Measurements from ENCODE around the gene CPPED1. TPM values are rescaled to one million over a fixed set of nuclear protein-coding genes. Genes with fewer than 3 reads are reported as not detected.
A peak's percentile ranks its signal among the peaks of the same experiment; 100 is the strongest.
"Not testable (repeated sequence)": the region's sequence is repeated elsewhere in the genome, so short reads cannot be mapped to it uniquely, and the experiment has no call there.

The CPPED1 gene
- total RNA-seq, 1 donor from 2014 or later: 4.0 TPM

- no peak for DNase-seq (ENCODE audit: low read depth in 2 of 2)
Observed at GRCh38 chr16:12767897-12768296, 35.8 kb downstream of the CPPED1 start.

- DNase-seq (ENCODE audit: low read depth in 2 of 2): no peak
Observed at GRCh38 chr16:12766853-12767252, 36.8 kb downstream of the CPPED1 start.

GRCh38 chr16:12766208-12766607 lies 37.5 kb downstream of the CPPED1 start:
- DNase-seq (ENCODE audit: low read depth in 2 of 2): not testable (repeated sequence)

GRCh38 chr16:12764813-12765488 lies 38.7 kb downstream of the CPPED1 start:
- no peak for DNase-seq (ENCODE audit: low read depth in 2 of 2)

- no peak for DNase-seq (ENCODE audit: low read depth in 2 of 2)
Observed at GRCh38 chr16:12763517-12763916, 40.2 kb downstream of the CPPED1 start.

- no peak for DNase-seq (ENCODE audit: low read depth in 2 of 2)
Observed at GRCh38 chr16:12760819-12761611, 42.7 kb downstream of the CPPED1 start.

- no peak for DNase-seq (ENCODE audit: low read depth in 2 of 2)
Observed at GRCh38 chr16:12758670-12759558, 44.8 kb downstream of the CPPED1 start.

- DNase-seq (ENCODE audit: low read depth in 2 of 2): peak; percentile 76 to 80
Observed at GRCh38 chr16:12758031-12758669, 45.5 kb downstream of the CPPED1 start.

- DNase-seq (ENCODE audit: low read depth in 2 of 2): peak in 1 of 2 donors; percentile 6
Observed at GRCh38 chr16:12757546-12757945, 46.1 kb downstream of the CPPED1 start.

GRCh38 chr16:12754824-12755543 lies 48.7 kb downstream of the CPPED1 start:
- no peak for DNase-seq (ENCODE audit: low read depth in 2 of 2)

GRCh38 chr16:12753203-12754023 lies 50.3 kb downstream of the CPPED1 start:
- DNase-seq (ENCODE audit: low read depth in 2 of 2): no peak

- no peak for DNase-seq (ENCODE audit: low read depth in 2 of 2)
Observed at GRCh38 chr16:12752159-12752558, 51.5 kb downstream of the CPPED1 start.

GRCh38 chr16:12750554-12750918 lies 53.2 kb downstream of the CPPED1 start:
- no peak for DNase-seq (ENCODE audit: low read depth in 2 of 2)

- no peak for DNase-seq (ENCODE audit: low read depth in 2 of 2)
Observed at GRCh38 chr16:12749076-12749475, 54.6 kb downstream of the CPPED1 start.

- DNase-seq (ENCODE audit: low read depth in 2 of 2): no peak
Observed at GRCh38 chr16:12747827-12748226, 55.9 kb downstream of the CPPED1 start.

GRCh38 chr16:12747261-12747660 lies 56.4 kb downstream of the CPPED1 start:
- DNase-seq (ENCODE audit: low read depth in 2 of 2): no peak

GRCh38 chr16:12744860-12745259 lies 58.8 kb downstream of the CPPED1 start:
- DNase-seq (ENCODE audit: low read depth in 2 of 2): no peak

- no peak for DNase-seq (ENCODE audit: low read depth in 2 of 2)
Observed at GRCh38 chr16:12742741-12743140, 60.9 kb downstream of the CPPED1 start.

- no peak for DNase-seq (ENCODE audit: low read depth in 2 of 2)
Observed at GRCh38 chr16:12740986-12741610, 62.6 kb downstream of the CPPED1 start.

GRCh38 chr16:12739738-12740137 lies 63.9 kb downstream of the CPPED1 start:
- no peak for DNase-seq (ENCODE audit: low read depth in 2 of 2)

Data from lung microvascular endothelial cell (primary cell).